HG03520 (cell line): ENCODE data around the gene HDHD3.
"Not testable (repeated sequence)": the region's sequence is repeated elsewhere in the genome, so short reads cannot be mapped to it uniquely, and the experiment has no call there.

Experiments
- ATAC-seq: cut with Tn5 transposase; IDR thresholded peaks from one replicate; pipeline ENCODE4 v1.9.1; 2021; ENCODE audit warnings: mild to moderate bottlenecking, moderate library complexity; ENCODE audit not compliant: unreplicated experiment

Gene HDHD3, protein sequence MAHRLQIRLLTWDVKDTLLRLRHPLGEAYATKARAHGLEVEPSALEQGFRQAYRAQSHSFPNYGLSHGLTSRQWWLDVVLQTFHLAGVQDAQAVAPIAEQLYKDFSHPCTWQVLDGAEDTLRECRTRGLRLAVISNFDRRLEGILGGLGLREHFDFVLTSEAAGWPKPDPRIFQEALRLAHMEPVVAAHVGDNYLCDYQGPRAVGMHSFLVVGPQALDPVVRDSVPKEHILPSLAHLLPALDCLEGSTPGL

DNA sequence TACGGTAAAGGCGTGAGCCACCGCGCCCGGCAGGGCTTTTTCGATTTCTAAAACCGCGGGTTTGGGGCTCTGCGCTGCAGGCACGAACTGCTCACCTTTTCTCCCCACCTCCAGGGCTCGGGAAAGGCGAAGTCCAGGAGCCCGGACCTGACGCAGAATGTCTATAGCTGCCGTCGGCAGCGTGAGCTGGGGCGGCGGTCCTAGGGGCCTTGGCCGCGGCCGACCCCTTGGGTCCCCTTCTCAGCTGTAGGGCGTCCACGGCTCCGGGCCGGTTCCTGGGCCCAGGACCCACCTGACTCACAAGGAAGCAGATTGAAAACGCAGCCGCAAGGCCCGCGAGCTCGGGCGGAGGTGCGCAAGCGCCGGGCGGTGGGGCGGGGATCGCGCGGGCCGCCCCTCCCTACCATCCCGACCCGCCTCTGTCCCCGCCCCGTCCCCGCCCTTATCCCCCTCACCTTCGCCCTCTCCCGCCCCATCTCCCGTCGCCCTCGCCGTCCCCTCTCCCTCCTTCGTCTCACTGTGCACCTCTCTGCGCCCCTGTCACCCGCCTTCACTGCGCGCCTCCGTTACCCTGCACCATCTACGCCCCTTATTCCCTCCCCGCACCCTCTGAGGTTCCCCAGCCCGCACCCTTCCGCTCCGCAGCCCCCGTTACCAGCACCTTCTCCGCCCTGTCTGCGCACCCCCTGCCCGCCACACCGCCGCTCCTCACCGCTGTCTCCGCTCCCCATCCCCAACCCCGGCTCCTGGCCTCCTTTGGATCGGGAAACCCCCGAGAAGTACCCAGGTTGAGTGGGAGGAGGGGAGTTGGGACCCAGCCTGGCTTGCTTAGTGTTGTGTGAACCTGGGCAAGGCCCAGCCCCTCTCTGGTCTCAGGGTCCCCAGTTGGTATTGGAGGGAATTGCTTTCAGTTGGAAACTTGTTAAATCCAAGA, at the start of gene HDHD3:
HDHD3 (minus strand) TSS at position 353 of the 934 bp plus-strand sequence. CDS start 2,632 bp downstream, outside the sequence.
- peak; percentile 66 for ATAC-seq

DNA sequence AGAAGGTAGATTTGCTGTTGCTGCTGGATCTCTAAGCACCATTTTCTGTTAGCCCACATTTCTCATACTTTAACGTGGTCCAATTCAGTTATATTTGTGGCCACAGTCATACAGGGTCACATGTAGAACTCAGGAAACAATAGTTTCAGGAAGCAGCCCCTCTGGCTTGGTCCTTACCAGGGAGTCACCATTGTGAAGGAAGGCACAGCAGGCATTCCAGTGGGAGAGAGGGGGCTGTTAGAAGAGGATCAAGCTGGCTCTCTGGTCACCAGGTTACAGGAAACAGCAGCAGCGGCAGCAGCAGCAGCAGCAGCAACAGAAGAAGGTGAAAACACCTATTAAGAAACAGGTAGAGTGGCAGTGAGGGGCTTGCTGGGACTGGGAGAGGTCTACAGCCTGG, 48.3 kb upstream of the HDHD3 start:
- no peak for ATAC-seq

DNA sequence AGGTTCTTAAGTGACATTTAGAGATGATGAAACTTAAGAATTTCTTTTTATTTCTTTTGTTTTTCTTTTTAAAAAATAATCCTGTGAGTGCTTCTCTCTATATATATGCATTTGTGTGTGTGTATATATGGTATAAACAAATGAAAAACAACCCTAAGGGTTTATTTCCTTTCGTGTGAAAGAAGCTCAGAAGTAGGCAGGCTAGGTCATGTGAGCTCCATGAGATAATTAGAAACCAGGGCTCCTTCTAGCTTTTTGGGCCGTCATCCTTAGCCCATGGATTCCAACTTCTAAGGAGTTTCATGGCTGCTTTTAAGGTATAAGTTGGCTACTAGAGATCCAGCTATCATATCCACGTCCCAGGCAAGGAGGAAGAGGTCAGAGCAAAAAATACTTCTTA, 44.9 kb upstream of the HDHD3 start:
- ATAC-seq: no peak

DNA sequence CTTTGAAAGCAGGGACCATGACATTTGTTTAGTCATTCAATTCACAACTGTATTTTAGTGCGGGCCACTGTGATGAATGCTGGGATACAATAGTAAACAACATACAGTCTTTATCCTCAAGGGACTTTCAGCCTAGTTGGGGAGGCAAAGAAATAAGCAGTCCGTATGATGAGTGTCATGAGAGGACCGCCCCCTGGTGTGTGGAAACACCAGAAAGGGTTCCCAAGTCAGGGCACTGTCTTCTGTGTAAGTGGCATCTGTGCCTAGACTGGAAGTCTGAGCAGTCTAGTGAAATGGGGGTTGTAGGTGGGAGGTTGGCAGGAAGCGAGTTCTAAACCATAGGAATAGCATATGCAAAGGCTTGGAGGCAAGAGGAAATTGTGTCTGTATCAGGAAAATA, 40.6 kb upstream of the HDHD3 start:
- ATAC-seq: no peak

DNA sequence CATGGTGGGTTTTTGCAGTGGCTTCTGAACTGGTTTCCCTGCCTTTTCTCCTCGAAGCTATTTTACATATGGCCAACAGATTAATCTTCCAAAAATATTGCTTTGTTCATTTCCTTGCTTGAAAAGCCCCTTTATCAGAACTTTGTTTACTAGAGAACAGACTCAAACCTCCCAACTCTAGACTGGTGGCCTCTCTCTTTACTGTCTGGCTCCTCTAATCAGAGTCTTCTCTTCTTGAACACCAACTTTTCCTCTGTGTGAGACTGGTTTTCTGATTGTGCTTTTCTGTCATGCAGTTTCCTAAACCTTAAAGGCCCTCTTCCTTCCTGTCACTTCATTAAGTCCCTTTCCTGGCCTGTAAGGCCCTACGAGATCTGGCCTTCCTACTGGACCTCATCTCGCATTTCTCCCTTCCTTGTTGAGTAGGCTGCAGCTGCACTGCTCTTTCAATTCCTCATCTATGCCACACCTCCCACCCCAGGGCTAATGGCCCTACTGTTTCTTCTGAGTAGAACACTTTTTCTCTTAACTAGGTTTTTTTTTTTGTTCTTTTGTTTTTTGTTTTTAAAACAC, 39.4 kb upstream of the HDHD3 start:
- ATAC-seq: peak; percentile 91

DNA sequence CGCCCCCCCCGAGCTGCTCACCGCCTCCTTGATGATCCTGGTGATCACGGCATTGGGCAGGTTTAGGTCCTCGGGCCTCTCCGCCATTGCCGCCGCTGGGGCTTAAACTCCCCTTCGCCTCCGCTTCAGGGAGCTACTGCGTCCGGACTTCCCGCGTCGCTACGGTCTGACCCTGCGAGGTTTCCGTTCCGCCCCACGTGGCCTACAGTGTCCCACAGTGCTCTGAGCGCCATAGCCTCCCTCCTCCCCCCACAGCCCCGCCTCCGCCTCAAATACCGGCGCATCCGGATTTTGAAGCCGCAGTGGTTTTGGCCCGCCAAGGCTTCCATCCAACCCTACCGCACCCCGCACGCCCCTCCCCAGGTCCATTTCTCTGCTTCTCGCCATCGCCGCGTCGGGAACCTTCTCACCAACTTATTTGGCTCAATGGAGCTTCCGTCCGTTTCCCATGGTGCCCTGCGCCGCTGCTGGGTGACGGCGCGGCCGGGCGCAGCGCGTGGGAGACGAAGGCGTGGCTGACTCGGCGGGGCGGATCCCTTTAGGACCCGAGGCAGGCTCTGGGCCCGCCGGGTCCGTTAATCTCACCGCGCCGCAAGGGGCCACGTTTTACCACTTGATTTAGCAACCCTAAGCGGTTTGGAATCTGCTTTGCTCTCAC, 33.5 kb upstream of the HDHD3 start, which contains the start of the genes C9orf43 and POLE3:
C9orf43 (plus strand) TSS at position 541 of the 658 bp plus-strand sequence. CDS start 2,747 bp downstream, outside the sequence.
POLE3 (minus strand) TSS at position 469 of the 658 bp plus-strand sequence; CDS start at position 87, 382 bp downstream.
- peak; percentile 87 for ATAC-seq

DNA sequence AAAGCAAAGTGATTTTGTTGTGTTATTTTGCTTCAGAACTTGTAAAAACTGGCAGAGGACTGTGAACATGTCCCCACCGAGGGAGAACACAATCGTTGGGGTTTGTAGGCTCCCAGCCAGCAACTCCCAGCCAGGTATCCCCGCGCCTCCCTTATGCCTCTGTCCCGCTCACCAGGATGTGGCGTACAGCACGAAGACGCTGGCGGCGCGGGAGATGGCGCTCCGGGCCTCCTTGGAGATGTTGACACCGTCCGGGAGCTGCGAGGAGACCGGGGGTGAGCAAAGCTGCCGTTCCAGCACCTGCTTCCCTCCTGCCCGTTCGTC, 33.1 kb upstream of the HDHD3 start:
- ATAC-seq: peak; percentile 3

DNA sequence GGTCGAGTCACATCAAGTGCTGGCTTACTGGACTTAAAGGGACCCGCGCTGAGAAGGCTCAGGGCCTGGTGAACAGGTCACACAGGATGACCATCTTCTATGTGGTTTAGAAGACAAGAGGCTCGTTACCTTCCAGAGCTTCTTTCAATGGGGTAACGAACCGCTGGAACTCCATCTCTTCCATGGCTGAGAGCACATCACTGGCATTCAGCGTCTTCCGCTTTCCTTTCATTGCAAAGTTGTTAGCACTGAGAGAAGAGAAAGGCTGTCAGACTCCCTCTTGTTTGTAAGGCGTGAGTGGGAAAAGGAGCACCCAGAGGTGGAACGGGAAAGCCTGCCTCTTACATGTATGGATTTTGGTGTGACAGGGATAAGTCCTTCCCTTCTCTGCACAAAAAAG, 32.7 kb upstream of the HDHD3 start:
- ATAC-seq: no peak

DNA sequence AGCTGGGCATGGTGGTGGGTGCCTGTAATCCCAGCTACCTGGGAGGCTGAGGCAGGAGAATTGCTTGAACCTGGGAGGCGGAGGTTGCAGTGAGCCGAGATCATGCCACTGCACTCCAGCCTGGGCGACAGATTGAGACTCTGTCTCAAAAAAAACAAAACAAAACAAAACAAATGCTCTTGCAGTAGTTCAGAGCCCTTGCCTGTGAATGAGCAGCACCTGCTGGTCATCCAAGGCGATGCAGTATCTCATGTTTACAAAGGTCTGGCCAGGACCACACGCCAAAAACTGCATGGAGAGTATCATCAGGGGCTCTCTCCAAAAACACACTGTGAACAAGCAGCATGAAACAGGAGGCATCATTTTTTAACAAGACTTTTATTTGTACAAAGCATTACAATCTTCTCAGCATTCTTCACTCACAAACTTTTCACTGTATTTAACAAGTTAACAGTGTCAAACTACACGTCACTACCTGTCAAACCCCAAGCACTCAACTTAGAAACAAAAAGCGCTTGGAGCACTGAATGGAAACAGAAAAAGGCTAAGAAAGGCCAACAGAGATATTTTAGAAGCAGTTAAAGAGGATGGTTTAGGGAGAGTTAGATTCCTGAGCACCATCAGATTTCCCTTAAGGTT, 30.2 kb upstream of the HDHD3 start:
- not testable (repeated sequence) for ATAC-seq

DNA sequence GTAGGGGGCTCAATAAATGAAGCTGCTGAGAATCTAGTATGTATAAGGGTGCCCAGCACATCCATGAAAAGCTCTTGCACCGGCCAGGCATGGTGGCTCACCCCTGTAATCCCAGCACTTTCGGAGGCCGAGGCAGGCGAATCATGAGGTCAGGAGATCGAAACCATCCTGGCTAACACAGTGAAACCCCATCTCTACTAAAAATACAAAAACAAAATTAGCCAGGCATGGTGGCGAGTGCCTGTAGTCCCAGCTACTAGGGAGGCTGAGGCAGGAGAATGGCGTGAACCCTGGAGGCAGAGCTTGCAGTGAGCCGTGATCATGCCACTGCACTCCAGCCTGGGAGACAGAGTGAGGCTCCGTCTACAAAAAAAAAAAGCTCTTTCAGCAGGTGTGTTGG, 29.6 kb upstream of the HDHD3 start:
- not testable (repeated sequence) for ATAC-seq

DNA sequence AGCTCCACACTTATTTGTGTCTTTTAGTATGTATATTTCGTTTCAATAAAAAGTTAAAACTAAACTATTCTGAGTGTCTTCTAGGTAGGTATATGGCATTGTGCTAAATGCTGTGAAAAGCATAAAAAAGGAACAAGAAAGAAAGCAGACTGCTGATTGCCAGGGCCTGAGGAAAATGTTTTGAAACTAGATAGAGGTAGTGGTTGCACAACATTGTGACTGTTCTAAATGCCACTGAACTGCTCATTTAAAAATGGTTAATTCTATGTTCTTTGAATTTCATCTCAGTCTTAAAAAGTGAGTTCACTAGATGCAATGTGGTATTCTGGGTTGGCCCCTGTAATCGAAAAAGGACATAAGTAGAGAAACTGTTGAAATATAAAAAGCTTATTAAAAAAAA, 26.9 kb upstream of the HDHD3 start:
- ATAC-seq: no peak

DNA sequence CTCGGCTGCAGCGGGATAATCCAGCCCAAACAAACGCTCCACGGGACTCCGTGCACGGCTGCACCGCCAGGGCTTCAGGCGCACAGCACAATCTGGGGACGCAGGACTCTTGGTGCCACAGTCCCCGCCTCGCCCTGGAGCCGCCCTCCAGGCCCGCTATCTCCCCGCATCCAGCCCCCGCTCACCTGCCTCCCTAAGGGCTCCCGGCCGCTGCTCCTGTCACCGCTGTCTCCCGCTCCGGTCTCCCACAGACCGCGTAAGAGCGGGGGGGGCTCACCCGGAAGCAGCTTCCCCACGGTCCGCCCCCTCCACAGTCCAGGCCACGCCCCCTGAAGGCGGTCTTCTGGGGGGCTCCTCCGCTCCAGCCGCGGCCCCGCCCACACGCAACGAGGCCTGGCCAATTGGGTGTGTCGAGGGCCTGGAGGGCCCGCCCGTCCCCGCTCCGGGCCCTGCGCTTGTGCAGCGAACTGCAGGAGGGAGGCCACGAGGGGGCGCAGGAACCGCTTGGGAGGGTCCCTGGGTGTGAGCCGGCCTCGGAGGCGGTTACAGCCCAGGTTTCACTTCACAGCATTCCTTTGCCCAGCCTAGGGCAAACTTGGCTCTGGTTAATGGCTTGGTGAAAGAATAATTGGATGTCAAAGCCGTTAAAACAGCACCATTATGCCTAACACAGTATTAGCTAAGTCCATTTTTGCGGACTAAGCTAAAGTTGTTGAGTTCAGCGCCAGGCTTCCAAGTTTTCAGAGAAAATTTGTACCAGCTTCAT, 24.4 kb upstream of the HDHD3 start, which contains the start of gene ALAD:
ALAD (minus strand) TSS at position 258 of the 766 bp plus-strand sequence. CDS start 7,725 bp downstream, outside the sequence.
- peak; percentile 98 for ATAC-seq

DNA sequence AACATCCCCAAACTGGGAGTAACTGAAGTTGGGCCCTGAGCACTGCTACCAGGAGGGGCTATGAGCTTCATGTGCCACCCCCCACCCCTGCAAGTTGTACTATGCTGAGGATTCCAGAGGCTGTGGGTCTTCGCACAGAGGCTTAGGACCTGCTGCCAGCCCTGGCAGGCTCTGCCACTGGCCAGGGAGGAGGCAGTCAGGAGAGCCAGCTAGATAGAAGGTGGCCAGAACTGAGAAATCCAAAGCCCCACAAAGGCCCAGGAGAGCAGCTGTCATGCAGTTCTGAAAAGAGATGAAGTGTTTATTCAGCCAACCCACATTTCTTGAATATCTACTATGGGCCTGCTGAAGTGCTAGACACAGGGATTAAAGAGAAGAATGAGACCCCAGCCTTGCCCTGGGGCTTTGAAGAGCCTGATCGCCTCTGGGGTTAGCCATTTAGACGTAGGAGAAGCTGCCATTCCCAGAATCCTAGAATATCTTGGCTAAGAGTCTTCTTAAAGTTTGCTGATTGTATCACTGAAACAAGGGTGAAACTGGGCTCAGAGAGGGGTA, 22.9 kb upstream of the HDHD3 start:
- no peak for ATAC-seq

DNA sequence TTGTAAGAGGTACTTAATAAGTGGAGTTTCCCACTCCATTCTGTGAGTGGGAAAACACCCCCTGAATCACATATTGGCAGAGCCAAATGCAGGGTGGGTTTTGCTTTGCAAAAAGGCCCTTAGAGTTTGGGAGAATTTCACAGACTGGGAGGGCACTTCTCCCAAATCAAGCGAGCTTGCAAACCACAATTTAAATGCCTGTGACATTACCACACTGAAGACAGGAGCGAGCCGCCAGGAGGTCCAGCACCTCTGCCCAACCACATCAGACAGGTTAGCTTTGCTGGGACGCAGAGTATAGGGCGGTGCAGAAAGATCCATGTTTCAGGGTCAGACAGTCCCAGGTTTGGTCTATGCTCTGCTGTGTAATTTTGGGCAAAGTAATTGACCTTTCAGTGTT, 22.0 kb upstream of the HDHD3 start:
- ATAC-seq: no peak

DNA sequence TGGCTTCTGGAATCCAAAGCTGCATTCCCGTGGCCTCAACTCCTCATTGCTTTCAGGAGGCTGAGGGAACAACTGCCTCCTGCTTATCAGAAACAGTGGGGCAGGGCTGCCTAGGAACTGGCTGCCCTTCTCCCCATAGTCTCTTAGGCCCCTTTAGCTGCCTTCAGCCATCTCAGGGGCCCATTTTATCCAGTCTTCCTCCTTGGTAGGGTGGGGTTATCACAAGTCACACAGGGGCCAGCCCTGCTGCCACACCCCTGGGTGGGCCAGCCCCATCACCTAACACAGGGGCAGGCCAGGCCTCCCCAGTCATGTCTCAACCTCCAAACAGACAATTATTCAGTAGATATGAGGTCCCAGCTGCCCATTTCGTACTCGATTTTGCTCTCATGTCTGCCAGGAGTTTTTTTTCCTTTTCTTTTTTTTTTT, 20.4 kb upstream of the HDHD3 start:
- ATAC-seq: no peak

DNA sequence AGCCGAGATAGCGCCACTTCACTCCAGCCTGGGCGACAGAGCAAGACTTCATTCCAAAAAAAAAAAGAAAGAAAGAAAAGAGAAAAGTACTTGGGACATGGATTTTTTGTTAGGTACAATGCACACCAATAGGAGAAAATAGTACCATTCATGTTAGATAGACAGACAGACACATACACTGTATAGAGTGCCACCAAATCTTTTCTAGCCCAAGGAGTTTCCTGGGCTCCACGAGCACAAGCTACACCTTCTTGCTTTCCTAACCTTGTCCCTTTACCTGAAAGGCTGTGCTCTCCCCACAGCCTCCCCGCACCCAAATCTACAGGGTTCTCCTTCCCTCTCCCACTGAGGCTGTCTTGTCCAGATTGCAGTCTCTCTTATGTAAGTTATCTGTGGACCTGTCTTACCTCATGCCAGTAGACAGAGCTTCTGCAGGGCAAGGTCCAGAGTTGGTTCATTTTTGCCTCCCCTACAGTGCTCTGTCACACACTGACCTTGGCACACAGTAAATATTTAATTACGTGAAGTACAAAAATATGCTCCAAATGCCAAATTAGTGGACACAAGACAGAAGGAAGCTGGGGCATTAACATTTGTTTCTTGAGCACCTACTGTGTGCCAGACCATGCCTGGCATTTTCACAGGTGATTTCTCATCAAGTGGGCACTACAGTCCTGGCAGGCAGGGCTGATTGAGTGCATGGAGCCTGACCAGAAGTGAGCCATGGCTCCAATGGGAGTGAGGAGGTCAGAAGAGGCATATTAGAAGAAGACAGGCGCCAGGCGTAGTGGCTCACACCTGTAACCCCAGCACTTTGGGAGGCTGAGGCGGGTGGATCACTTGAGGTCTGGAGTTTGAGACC, 18.4 kb upstream of the HDHD3 start:
- ATAC-seq: no peak

DNA sequence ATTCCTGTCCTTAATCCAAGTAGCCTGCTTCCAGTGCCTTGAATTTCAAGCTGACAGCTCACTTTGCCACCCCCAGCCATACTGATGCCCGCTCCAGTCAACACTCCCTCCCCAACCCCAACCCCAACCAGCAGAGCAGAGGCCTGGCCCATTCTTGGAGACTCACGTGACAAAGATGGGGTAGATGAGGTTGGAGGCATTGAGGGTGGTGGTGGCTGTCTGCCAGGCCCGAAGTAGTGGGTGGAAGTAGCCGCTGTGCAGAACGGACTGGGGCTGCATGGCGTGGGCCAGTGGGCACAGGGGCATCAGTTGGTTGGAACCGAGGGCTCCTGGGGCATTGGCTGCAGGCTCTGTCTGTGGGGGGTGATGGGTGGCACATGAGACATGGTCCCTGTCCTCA, 16.5 kb upstream of the HDHD3 start:
- no peak for ATAC-seq

DNA sequence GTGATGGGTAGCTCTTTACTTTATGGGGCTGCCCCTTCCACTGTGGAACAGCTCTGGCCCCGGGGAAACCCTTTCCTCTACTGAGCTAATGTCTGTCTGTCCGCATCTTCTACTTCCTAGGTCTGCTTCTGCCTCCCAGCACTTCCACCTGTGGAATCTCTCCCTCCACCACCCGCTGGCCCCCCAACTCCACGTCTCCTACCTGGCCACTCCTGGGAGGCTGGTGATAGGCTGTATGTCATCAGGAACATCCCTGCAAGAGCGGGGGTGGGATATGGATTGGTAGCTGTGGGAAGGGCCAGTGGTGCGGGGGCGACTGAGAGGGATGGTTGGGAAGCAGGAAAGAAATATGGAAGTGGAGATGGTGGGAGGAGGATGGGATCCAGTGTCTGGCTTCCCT, 15.1 kb upstream of the HDHD3 start:
- no peak for ATAC-seq
